Neural cell (in vitro differentiated cells): ENCODE results near the gene ZNF692. TPM values are rescaled to one million over a fixed set of nuclear protein-coding genes. Genes with fewer than 3 reads are reported as not detected.

Source experiments
- H2AFZ ChIP-seq: fragments of 200-600, 300-800 bp; sonication (generic), shearing (Covaris generic); 2 replicates; pipeline ENCODE4 v1.6.0; 2014; ENCODE audit warnings: low read depth, mild to moderate bottlenecking, antibody characterized with exemption, low read length, moderate library complexity
- H3F3A ChIP-seq: fragments of 200-600 bp; shearing (Covaris generic); 2 replicates; pipeline ENCODE4 v1.6.1; 2016; ENCODE audit warnings: mild to moderate bottlenecking, moderate library complexity, mixed read lengths, antibody characterized with exemption, low read length; ENCODE audit not compliant: insufficient read depth, poor library complexity, severe bottlenecking
- H3K27ac ChIP-seq: fragments of 200-600, 300-800 bp; sonication (generic), shearing (Covaris generic); 2 replicates; pipeline ENCODE4 v1.5.1; 2014; ENCODE audit warnings: mild to moderate bottlenecking, low read length, moderate library complexity
- H3K27me3 ChIP-seq: fragments of 300-800, 200-600 bp; sonication (generic), shearing (Covaris generic); 2 replicates; pipeline ENCODE4 v1.6.0; 2014; ENCODE audit warnings: mild to moderate bottlenecking, low read depth, low read length, moderate library complexity; ENCODE audit not compliant: insufficient read depth
- H3K36me3 ChIP-seq: fragments of 300-800, 200-600 bp; sonication (generic), shearing (Covaris generic); 2 replicates; pipeline ENCODE4 v1.5.1; 2014; ENCODE audit warnings: mild to moderate bottlenecking, antibody characterized with exemption, low read length, moderate library complexity; ENCODE audit not compliant: insufficient read depth
- H3K4me2 ChIP-seq: fragments of 300-800, 200-600 bp; sonication (generic), shearing (Covaris generic); 2 replicates; pipeline ENCODE4 v1.6.0; 2014; ENCODE audit warnings: mild to moderate bottlenecking, low read length
- H3K4me3 ChIP-seq: fragments of 300-800, 200-600 bp; sonication (generic), shearing (Covaris generic); 2 replicates; pipeline ENCODE4 v1.5.1; 2014; ENCODE audit warnings: mild to moderate bottlenecking, low read length, moderate library complexity
- H3K79me2 ChIP-seq: fragments of 200-600 bp; shearing (Covaris generic); replicated peaks from 2 replicates; pipeline ENCODE4 v1.6.0; 2014; ENCODE audit warnings: mild to moderate bottlenecking, low read length, moderate library complexity; ENCODE audit not compliant: insufficient read depth
- H3K9ac ChIP-seq: fragments of 300-800, 200-600 bp; sonication (generic), shearing (Covaris generic); 2 replicates; pipeline ENCODE4 v1.6.1; 2016; ENCODE audit warnings: mild to moderate bottlenecking, low read length, mixed read lengths
- H3K9me2 ChIP-seq: fragments of 200-600 bp; shearing (Covaris generic); 2 replicates; pipeline ENCODE4 v1.6.1; 2016; ENCODE audit warnings: mild to moderate bottlenecking, low read length, mixed read lengths; ENCODE audit not compliant: insufficient read depth
- H3K9me3 ChIP-seq: fragments of 200-600, 300-800 bp; sonication (generic), shearing (Covaris generic); 2 replicates; pipeline ENCODE4 v1.6.1; 2016; ENCODE audit warnings: mild to moderate bottlenecking, mixed run types, low read length, moderate library complexity, mixed read lengths
- H4K20me1 ChIP-seq: fragments of 200-600 bp; shearing (Covaris generic); 2 replicates; pipeline ENCODE4 v1.6.1; 2016; ENCODE audit warnings: mild to moderate bottlenecking, mixed run types; ENCODE audit not compliant: insufficient read depth
- EP300 ChIP-seq: fragments of 450-650 bp; conservative IDR thresholded peaks from 2 replicates; pipeline ENCODE4 v1.6.1; 2014; ENCODE audit warnings: antibody characterized with exemption, mild to moderate bottlenecking, moderate library complexity; ENCODE audit not compliant: poor library complexity, severe bottlenecking
- EZH2 ChIP-seq: fragments of 200-600, 300-800 bp; shearing (Covaris generic), sonication (generic); IDR thresholded peaks from 2 replicates; pipeline ENCODE4 v1.6.1; 2014; ENCODE audit warnings: antibody characterized with exemption, low read length, borderline replicate concordance, mild to moderate bottlenecking; ENCODE audit not compliant: insufficient read depth, poor library complexity, severe bottlenecking
- MXI1 ChIP-seq: fragments of 450-650 bp; conservative IDR thresholded peaks from 2 replicates; pipeline ENCODE4 v1.6.1; 2014; ENCODE audit warnings: antibody characterized with exemption, mild to moderate bottlenecking; ENCODE audit not compliant: poor library complexity, severe bottlenecking
- POLR2AphosphoS5 ChIP-seq: IDR thresholded peaks from 2 replicates; pipeline ENCODE4 v1.6.1; 2012
- RAD21 ChIP-seq: fragments of 450-650 bp; conservative IDR thresholded peaks from 2 replicates; pipeline ENCODE4 v1.6.1; 2014; ENCODE audit warnings: antibody characterized with exemption, mild to moderate bottlenecking, moderate library complexity
- SMC3 ChIP-seq: fragments of 450-650 bp; conservative IDR thresholded peaks from 2 replicates; pipeline ENCODE4 v1.6.1; 2014; ENCODE audit warnings: antibody characterized with exemption, mild to moderate bottlenecking, moderate library complexity; ENCODE audit not compliant: poor library complexity
- TAF1 ChIP-seq: IDR thresholded peaks from 2 replicates; pipeline ENCODE4 v1.6.1; 2012; ENCODE audit warnings: low read depth
- polyA plus RNA-seq: library from polyadenylated mRNA; depleted of rRNA; stranded (reverse); fragments of >200 nt; gene quantifications from 2 replicates; pipeline ENCODE4 v1.2.3, GENCODE V29; 2014
- TF ChIP-seq, protein P1 (sequence below): fragments of 450-650 bp; IDR thresholded peaks from 2 replicates; pipeline ENCODE4 v1.5.1; 2014; ENCODE audit warnings: antibody characterized with exemption, mild to moderate bottlenecking, moderate library complexity; ENCODE audit not compliant: poor library complexity, severe bottlenecking
- TF ChIP-seq, protein P2 (sequence below): IDR thresholded peaks from 2 replicates; pipeline ENCODE4 v1.6.1; 2012; ENCODE audit warnings: borderline replicate concordance

The ZNF692 gene
- polyA plus RNA-seq, 1 donor from 2014 or later: 183 TPM

DNA sequence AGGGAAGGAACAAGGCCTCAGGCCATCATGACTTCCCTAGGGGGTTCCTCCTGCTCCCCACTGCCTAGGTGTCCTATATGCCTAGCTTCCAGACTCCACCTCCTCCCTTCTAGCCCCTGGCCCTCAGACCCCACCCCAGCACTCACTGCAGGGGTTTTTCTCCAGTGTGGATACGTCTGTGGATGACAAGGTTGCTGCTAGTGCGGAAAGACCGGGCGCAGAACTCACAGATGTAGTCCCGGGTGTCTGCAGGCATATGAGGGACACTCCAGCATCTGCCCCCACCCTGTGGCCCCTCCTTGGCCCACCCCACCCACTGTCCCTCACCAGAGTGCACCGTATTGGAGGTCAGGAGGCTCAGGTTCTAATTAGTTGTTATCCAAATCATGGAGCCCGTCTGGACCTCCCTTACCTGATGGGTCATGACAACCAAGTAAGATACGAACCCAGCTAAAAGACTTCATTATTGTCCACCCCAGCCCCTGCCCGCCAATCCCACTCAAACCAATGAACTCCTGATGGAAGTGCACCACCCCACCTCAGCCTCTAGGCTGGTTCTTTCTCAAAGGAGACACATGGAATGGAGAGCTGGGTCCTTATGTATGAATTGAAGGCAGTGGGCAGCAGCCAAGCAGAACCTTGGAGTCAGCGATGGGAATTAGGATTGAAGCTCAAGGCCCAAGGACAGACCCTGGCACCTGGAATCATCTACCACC, 8.2 kb downstream of the ZNF692 start:
- no peaks in the 10 kb centered on the region for H3K36me3 ChIP-seq
- H4K20me1 ChIP-seq: no peaks in the 10 kb centered on the region
- TF ChIP-seq RAD21: no peak
- TF ChIP-seq TAF1: no peak
- no peak for TF ChIP-seq MXI1
- TF ChIP-seq, protein P1, sequence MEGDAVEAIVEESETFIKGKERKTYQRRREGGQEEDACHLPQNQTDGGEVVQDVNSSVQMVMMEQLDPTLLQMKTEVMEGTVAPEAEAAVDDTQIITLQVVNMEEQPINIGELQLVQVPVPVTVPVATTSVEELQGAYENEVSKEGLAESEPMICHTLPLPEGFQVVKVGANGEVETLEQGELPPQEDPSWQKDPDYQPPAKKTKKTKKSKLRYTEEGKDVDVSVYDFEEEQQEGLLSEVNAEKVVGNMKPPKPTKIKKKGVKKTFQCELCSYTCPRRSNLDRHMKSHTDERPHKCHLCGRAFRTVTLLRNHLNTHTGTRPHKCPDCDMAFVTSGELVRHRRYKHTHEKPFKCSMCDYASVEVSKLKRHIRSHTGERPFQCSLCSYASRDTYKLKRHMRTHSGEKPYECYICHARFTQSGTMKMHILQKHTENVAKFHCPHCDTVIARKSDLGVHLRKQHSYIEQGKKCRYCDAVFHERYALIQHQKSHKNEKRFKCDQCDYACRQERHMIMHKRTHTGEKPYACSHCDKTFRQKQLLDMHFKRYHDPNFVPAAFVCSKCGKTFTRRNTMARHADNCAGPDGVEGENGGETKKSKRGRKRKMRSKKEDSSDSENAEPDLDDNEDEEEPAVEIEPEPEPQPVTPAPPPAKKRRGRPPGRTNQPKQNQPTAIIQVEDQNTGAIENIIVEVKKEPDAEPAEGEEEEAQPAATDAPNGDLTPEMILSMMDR: no peak
- TF ChIP-seq POLR2AphosphoS5: no peak
- no peak for TF ChIP-seq EZH2
- no peak for TF ChIP-seq SMC3
- TF ChIP-seq EP300: no peak
- TF ChIP-seq, protein P2, sequence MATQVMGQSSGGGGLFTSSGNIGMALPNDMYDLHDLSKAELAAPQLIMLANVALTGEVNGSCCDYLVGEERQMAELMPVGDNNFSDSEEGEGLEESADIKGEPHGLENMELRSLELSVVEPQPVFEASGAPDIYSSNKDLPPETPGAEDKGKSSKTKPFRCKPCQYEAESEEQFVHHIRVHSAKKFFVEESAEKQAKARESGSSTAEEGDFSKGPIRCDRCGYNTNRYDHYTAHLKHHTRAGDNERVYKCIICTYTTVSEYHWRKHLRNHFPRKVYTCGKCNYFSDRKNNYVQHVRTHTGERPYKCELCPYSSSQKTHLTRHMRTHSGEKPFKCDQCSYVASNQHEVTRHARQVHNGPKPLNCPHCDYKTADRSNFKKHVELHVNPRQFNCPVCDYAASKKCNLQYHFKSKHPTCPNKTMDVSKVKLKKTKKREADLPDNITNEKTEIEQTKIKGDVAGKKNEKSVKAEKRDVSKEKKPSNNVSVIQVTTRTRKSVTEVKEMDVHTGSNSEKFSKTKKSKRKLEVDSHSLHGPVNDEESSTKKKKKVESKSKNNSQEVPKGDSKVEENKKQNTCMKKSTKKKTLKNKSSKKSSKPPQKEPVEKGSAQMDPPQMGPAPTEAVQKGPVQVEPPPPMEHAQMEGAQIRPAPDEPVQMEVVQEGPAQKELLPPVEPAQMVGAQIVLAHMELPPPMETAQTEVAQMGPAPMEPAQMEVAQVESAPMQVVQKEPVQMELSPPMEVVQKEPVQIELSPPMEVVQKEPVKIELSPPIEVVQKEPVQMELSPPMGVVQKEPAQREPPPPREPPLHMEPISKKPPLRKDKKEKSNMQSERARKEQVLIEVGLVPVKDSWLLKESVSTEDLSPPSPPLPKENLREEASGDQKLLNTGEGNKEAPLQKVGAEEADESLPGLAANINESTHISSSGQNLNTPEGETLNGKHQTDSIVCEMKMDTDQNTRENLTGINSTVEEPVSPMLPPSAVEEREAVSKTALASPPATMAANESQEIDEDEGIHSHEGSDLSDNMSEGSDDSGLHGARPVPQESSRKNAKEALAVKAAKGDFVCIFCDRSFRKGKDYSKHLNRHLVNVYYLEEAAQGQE: no peak
- H3K79me2 ChIP-seq: no peaks in the 10 kb centered on the region
- H3K27ac ChIP-seq: no peak overlapping the region
- H3F3A ChIP-seq: no peaks in the 10 kb centered on the region
- no peak overlapping the region for H3K4me2 ChIP-seq
- H3K9me2 ChIP-seq: no peaks in the 10 kb centered on the region
- no peak overlapping the region for H2AFZ ChIP-seq
- H3K9ac ChIP-seq: no peak overlapping the region
- H3K9me3 ChIP-seq: no peaks in the 10 kb centered on the region
- no peaks in the 10 kb centered on the region for H3K27me3 ChIP-seq
- no peak overlapping the region for H3K4me3 ChIP-seq

DNA sequence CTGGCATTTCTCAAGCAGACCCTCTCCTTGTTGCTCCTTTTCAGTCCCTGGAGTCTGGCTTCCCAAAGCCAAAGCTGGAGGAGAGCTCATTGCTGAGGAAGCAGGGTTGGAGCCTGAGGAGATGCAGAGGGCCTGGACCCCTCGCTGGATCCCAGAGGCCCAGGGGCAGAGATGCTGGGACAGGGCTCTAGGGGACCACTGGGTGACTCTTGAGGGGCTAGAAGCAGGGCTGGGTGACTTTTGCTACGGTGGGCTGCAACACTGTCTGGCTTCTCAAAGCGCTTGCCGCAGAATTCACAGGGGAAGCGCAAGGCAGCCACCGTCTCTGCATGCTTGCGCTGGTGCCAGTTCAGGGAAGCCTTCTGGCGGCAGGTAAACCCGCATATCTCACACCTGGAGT, 8.8 kb downstream of the ZNF692 start:
- no peaks in the 10 kb centered on the region for H3K9me3 ChIP-seq
- H3K9ac ChIP-seq: no peak overlapping the region
- H3K36me3 ChIP-seq: no peaks in the 10 kb centered on the region
- no peak overlapping the region for H3K4me2 ChIP-seq
- no peak overlapping the region for H3K4me3 ChIP-seq
- no peak overlapping the region for H2AFZ ChIP-seq
- TF ChIP-seq SMC3 (no peak), EP300 (no peak), EZH2 (no peak), RAD21 (no peak), POLR2AphosphoS5 (no peak), MXI1 (no peak), TAF1 (no peak)
- TF ChIP-seq, protein P2: no peak
- TF ChIP-seq, protein P1: no peak
- H3K79me2 ChIP-seq: no peaks in the 10 kb centered on the region
- no peaks in the 10 kb centered on the region for H3K27me3 ChIP-seq
- no peaks in the 10 kb centered on the region for H3K9me2 ChIP-seq
- H3F3A ChIP-seq: no peaks in the 10 kb centered on the region
- no peak overlapping the region for H3K27ac ChIP-seq
- no peaks in the 10 kb centered on the region for H4K20me1 ChIP-seq
